GM18498 (cell line): ENCODE measurements around the gene INPP5J.
A peak's percentile ranks its signal among the peaks of the same experiment; 100 is the strongest.
"Not testable (repeated sequence)": the region's sequence is repeated elsewhere in the genome, so short reads cannot be mapped to it uniquely, and the experiment has no call there.

ENCODE experiments used
- ATAC-seq: cut with Tn5 transposase; IDR thresholded peaks from one replicate; pipeline ENCODE4 v1.9.1; 2021; ENCODE audit warnings: mild to moderate bottlenecking, moderate library complexity; ENCODE audit not compliant: unreplicated experiment

INPP5J gene

DNA sequence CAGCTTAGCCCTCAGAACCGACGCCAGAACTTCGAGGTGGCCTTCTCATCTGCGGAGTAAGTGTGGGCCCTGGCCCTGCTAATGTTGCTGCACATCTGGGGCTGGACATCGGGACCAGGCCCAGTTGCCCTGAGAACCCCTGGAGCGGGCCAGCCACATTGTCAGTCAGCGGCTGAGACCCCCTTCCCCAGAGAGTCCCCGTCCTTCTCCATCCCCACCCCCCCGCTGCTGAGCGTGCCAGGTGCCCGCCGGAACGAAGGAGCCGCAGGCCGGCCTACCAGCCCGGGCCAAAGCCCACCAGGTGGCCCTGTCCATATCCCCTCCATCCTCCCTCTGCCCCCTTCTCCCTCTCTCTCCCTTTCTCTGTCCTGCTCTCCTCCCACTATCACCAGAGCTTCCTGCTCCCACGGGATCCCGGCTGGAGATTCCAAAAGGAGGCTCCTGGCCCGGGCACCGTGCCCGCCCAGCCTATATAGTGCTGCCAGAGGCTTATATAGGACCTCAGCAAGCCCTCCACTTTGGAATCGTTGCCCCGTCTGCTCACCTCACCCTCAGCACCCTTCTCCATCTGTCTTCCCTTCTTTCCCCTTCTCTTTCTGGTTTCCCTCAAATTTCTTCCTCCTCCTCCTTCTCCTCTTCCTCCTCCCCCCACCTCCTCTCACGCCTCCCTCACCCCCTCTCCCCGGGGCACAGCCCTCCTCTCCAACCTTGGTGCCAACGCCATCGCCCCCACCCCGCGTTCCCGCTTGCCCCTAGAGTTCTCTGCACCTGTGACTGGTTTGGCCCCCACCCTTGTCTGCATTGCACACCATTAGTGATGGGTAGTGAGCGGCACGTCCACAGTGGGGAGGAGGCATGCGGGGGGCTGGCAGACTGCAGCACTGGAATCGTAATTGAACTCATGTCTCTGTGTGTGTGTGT lies 22.7 kb upstream of the INPP5J start:
- ATAC-seq = no peak

DNA sequence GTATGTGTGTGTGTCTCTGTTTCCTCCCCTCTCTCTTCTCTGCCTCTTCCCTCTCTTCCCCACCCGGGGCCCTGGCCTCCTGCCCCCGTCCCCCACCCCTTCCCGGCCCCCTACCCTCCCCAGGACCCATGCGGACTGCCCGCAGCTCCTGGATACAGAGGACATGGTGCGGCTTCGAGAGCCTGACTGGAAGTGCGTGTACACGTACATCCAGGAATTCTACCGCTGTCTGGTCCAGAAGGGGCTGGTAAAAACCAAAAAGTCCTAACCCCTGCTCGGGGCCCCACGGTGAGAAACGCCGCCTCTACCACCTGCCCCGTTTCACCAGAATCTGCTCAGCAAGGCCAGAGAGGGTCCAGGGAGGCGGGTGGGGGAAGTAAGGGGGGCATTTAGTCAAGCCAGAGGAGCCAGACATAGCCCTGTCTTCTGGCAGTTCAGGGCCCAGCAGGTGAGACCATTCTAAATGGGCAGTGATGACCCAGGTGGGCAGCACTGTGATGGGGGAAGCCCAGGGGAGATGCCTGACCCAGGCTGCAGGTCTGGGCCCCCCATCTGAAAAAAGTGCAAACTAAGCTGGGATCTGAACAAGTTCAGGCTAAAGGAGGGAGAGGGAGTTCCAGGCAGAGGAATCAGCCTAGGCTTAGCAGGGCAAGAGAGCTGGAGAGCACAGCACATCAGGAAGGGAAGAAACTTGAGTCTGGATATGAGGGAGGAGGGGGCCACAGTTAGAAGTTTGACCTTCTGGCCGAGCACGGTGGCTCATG lies 21.8 kb upstream of the INPP5J start:
- ATAC-seq = no peak

DNA sequence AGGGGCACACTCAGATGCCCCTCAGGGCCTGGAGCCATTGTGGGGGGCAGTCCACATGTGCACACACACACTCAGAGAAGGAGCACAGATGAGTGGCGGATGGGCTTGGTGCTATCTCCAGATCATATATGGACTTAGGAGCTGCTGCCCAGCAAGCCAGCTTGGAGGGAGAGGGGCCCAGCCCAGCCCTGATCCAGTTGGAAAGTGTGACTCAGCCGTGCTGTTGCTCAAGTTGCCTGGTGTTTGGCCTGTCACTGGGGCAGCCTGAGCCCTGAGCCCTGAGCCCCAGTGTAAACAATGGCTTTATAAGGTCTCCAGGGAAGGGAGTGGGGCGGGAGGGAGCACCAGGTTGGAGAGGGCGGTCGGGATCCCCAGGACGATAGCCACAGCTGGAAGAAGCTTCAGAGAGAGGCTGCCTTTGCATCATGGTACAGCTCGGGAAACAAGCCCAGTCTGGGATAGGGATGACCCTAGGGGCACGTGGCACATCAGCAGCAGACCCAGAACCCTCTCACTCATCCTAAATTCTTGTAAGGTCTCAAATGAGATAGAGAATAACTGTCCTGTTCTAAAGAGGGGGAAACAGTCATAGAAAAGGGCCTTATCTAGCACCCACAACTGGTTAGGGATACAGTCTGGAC lies 20.2 kb upstream of the INPP5J start:
- ATAC-seq = no peak

DNA sequence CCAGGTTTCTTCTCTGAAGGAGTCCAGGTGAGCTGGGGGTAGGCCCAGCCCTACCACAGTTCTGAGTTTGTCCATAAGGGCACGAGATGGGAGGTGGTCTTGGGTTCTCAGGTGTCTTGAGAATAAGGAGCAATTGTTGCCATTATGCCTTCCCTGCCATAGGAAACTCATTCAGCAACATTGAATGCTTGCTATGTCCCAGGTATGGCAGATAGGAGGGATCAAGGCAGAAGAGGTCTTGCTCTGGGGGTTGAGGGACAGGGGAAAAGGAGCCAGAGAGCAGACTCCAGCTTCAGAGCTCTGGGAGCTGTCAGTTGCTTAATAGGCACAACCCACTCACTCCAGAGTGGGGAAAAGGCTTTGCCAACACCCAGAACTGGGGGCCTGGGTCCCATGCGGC lies 19.7 kb upstream of the INPP5J start:
- no peak for ATAC-seq

DNA sequence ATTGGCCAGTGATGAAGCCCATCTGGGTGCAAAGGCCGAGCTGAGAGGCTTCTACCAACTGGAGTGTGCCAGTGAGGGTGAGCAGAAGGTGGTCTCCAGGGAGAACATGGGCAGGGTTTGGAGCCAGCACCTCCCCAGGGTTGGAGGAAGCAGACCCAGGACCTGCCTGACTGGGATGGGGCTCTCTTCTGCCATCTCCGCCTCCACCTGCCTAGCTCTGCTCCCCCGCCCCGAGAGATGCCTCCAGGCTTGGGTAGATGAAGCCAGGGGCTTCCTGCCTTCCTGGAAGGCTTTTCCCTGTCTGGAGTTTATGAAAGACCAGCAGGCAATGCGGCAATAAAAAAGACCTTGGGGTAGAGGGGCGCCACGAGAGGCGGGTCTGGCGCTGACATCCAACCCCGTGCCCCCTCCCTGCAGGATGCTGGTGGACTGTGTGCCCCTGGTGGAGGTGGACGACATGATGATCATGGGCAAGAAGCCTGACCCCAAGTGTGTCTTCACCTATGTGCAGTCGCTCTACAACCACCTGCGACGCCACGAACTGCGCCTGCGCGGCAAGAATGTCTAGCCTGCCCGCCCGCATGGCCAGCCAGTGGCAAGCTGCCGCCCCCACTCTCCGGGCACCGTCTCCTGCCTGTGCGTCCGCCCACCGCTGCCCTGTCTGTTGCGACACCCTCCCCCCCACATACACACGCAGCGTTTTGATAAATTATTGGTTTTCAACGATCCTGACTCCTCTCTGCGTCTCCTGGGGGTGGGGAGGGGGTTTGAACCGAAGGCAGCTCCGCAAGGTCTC lies 18.7 kb upstream of the INPP5J start:
- ATAC-seq = no peak

DNA sequence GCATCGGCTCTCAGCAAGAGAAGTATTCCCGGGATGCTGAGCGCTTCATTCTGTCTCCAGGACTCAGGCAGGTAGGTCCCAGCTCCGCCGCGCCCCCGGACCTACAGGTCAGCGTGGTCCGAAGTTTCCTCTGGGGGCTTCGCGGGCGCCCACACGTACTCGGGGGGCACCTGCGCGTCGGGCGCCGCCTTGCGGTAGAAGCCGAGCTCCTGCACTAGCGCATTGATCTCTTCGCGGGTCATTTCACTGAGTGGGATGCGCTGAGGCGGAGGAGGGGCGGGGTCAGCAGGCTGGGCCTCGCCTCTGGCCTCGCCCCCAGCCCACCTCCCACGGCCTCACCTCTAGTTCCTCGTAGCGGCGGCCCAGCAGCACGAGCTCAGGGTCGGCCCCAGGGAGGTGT lies 17.9 kb upstream of the INPP5J start:
- ATAC-seq = no peak

DNA sequence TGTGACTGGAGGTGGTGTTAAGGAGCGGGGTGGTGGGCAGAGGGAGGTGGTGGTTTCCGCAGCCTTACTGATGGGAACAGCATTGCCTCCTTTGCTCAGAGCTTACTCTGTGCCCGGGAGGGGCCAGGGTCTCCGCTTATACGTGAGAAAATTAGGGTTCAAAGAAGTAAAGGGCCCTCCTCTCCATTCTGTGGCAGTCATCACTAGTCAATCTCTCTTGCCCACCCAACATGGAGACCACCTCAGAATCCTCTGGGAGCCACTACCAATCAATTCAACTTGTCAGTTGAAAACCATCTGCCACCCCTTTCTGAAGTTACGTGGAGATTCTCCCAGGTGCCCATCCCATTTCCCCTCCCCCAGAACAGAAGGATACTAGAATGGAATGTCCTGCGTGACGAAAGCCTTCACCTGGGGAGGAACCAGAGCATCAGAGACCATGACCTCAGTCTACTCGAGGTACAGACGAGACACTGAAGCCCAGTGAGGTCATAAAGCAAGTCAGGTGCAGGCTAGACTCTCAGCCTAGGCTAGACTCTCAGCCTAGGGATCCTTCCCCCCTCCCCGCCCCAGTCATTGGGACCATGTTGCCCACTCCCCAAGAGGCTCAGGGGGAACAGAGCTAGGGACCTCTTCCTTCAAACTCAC lies 17.4 kb upstream of the INPP5J start:
- ATAC-seq = no peak

DNA sequence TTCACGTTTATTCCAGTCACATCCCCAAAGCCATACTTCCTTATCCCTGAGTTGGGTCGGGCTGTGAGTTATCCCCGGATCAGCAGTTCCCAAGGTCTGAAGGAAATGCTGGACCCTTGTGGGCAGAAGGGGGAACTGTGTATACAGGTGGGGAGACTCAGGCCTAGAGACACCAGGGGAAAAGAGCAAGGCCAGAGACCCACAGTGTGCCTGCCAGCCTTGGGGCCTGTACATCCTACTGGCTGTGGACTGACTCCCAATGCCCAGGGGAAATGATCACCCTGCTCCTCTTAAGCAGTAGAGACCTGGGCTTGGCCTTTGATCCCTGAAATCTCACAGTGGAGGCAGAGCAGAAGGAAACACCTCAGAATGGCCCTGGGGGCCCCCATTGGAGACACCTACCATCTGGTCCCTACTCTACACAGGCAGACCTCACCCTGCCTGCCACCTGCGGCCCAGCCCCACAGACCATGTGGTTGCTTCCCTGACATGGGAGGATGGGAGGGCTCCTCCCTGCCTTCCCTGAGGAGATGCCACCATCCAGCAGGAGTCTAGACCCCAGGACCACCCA lies 16.7 kb upstream of the INPP5J start:
- no peak for ATAC-seq

DNA sequence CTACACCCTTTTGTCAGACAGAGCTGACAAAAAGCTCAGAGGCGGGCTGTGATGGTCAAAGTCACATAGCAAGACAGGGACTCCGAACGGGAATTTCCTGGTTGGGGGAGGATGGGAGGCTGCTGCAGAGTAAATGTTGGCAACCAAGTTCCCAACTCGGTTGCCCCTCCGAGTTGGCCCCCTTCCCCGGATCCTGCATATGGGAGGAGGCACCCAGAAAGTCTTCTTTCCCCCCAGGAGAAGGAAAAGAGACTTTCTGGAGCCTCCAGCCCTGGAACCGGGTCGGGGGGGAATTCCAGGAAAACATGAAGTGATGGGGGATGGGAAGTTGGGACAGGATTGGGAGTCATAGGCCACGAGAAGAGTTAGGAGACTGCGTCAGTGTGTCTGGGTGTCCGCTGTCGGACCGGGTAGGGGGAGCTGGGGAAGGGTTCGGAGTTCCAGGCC lies 16.0 kb upstream of the INPP5J start:
- ATAC-seq = no peak

DNA sequence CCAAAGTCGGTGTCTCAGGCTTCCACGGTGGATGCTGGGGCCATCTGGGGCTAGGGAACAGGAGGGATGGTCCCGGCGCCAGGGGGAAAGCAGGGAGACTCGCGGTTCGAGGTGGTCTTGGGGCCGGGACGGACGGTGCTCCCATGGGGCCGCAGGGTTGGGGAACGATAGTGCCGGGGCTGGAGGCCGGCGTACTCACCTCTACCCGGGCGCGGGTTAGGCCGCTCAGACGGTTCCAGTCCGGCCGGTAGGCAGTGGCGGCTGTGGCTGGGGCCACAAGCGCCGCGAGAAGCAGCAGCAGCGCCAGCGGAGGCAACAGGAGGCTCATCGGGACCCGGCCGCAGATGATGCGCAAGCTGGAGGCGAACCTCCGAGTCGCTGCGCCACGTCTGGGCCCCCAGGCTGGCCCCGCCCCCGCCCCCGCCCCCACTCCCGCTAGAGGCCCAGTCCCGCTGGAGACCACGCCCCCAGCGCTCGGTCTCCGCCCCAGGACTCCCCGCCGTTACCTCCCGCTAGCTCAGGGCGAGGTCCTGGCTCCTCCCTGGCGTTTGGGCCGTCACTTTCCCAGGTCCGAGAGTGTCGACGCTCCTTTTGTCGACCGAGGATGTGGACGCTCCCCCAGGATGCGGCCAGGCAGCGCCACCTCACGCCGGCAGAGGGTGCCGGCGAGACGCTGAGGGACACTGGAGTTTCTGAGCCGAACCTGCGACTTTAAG lies 15.4 kb upstream of the INPP5J start, which contains the start of gene SELENOM:
Gene SELENOM, minus strand, starts transcription at position 391 of the 716 bp plus-strand sequence. Its CDS starts 63 bp downstream, at position 328.
- peak; percentile 92 for ATAC-seq

DNA sequence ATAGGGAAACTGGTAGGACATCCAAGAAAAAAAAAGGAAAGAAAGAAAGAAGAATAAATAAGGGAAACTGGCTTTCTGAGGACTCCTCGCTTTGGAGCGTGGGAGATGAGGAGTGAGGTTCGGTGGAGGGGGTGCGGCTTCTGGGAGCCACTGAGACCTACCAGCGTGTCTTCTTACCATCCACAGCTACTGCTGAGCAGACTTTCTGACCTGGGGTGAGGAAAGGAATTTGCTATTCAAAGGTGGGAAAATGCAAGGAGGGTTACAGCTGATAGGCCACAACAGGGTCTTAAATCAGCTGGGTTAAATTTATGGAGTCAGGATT lies 14.9 kb upstream of the INPP5J start:
- peak; percentile 15 for ATAC-seq

DNA sequence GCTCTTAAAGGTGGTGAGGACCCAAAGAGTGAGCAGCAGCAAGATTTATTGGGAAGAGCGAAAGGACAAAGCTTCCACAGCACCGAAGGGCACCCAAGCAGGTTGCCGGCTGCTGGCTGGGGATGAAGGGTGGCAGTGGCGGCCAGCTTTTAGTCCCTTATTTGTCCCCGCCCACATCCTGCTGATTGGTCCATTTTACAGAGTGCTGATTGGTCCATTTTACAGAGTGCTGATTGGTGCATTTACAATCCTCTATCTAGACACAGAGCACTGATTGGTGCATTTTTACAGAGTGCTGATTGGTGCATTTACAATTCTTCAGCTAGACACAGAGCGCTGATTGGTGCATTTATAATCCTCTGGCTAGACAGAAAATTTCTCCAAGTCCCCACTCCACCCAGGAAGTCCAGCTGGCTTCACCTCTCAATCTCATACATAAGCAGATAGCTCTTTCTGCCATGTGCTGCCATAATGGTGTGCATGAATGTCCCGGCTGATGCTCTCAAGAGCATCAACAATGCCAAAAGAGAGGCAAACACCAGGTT lies 10.1 kb upstream of the INPP5J start:
- ATAC-seq = not testable (repeated sequence)

DNA sequence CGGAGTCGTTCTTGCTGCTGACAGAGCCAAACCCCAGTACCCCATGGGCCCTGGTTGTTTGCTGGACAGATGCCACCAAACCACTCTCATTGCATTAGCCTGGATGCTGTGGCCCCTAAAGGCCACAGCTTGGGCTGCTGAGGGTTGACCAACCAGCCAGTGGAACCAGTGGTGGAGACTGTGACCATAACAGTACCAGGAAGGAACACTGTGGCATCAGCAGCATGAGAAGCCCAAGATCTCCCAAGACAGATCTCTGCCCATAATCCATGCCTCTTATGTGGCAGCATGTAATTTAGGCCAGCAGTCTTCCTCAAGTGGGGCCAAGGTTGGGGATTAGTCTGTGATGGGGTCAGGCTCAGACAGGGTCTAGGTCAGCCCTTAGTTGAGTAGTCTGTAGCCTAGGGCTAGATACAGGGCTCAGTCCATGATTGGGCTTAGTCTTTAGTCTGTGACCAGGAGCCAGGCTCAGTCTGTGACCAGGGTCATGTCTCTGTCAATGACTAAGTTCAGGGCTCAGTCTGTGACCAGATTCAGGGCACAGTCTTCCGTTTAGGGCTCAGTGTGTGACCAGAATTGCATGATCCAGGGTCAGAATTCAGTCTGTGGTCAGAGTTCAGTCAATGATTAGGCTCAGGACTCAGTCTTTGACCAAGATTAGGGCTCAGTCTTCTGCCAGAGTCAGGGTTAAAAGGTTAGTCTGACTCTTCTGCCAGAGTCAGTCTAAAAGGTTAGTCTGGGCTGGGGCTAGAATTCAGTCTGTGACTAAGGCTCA lies 4.5 kb upstream of the INPP5J start:
- no peak for ATAC-seq

DNA sequence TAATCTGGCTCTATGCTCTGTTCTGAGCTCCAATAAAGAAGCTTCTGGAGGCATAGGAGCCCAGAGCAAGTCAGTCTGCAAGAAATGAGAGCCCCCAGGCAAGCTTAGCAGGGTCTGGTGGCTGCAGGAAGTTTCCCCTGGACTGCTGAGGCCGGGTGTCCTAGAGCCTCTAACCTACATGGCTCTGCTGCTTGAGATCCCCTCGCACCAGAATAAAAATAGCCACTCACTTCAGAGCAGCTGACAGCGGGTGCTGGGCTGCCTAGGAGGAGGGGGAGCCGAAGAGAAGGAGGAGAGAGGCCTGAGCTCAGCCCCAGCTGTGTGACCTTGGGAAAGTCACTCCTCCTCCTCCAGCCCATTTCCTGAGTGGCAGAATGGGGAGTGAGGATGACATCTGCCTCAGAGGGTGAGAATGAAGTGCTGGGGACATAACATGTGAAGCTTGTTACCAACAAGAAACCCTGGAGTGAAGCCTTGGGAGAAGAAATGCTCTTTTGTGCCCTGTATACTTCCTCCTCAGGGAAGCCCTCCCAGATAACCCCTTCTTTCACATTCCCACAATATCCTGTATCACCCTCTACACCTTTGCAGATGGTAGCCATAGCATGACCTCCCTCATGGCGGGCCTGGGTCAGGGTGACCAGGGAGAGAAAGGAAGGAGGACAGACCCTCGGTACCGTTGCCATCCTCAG lies 3.6 kb upstream of the INPP5J start:
- ATAC-seq = no peak

DNA sequence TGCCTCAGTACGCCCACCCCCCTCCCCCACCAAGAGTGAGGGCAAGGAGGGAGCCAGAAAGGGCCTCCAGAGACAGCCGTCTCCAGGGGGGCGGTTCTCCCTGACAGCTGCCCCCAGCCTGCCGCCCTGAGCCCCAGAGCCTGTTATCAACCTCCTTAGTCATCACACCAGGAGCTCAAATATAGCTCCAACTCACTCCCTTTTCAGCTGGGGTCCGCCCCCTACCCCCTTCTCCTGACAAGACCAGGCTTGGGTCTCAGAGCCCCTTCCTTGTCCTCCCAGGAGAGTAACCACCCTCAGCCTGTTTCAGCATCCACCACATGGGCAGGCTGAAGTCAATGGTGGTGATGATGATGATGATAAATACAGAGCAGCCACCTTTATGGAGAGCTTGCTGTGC lies 2.5 kb upstream of the INPP5J start:
- ATAC-seq = no peak

DNA sequence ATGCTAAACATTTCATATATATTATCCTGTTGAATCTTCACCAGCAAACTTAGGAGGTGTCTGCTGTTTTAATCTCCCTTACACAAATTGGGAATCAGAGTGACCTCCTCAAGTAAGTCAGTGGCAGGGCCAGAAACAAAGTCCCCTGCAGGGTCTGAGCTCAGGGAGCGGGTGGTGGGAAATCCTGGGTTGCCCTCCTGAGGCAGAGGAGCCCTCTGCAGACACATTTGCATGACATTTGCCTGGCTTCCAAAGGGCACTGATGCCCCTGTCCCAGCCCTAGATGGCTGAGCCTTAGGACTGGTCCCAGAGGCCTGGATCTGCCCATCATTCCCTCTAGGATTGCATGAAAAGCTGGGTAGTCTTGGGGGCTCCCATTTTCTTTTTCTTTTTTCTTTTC lies 2.1 kb upstream of the INPP5J start:
- ATAC-seq = no peak

DNA sequence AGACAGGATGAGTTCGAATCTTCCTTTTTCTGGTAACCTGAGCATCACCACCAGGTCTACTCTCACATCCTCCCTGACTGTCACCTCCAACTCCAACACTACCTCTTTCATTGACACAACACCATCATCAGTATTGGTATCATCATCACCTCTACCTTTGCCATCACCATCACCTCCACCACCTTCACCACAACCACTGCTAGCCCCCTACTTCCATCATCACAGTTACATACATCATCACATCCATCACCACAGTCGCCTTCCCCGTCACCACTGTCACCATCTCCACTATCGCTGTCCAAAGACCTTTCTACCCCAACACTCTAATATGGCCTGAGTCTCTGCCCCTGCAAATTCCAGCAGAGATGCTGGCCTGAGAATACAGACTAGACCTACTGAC lies 1.4 kb upstream of the INPP5J start:
- no peak for ATAC-seq

DNA sequence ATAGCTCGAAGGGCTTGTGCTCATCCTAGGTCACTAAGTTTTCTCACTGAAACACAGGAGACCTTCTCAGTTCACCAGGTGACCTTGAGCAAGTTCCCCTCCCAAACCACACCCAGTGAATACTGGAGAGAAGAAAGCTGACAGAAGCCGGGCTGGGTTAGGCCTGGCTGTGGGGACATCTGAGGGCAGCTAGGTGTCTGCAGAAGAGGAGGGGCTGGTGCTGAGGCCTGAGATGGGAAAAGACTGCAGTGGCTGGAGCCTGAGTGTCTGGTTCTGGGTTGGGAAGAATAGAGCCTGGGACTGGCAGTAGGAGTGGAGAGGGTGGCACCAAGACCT lies 602 bp upstream of the INPP5J start:
- no peak for ATAC-seq
